SK-N-SH treated with all-trans-retinoic acid at 6 μM for 48 hours (cell line): ENCODE data around the gene WRAP73.

Source experiments
- ATAC-seq: fragments of 200-7000 bp; cut with Tn5 transposase; 3 replicates; pipeline ENCODE4 v1.9.1; 2020; ENCODE audit warnings: mild to moderate bottlenecking, moderate library complexity
- ARNTL ChIP-seq: fragments of 450-650 bp; formaldehyde crosslinking; IDR thresholded peaks from 2 replicates; pipeline ENCODE4 v1.5.0; 2020; ENCODE audit warnings: low read depth, mild to moderate bottlenecking, moderate library complexity, borderline replicate concordance
- BACH2 ChIP-seq: fragments of 250-450 bp; sonication (Bioruptor Pico); IDR thresholded peaks from 2 replicates; pipeline ENCODE4 v1.9.0; 2021; ENCODE audit warnings: mild to moderate bottlenecking, borderline replicate concordance
- CREB5 ChIP-seq: fragments of 250-450 bp; sonication (Bioruptor Pico); IDR thresholded peaks from 2 replicates; pipeline ENCODE4 v1.5.1; 2020; ENCODE audit warnings: low read depth, mild to moderate bottlenecking, moderate library complexity
- CSDC2 ChIP-seq: fragments of 250-450 bp; sonication (Bioruptor Pico); IDR thresholded peaks from 2 replicates; pipeline ENCODE4 v1.5.0; 2020; ENCODE audit warnings: mild to moderate bottlenecking, moderate library complexity
- CSRNP3 ChIP-seq: fragments of 250-450 bp; sonication (Bioruptor Pico); IDR thresholded peaks from 2 replicates; pipeline ENCODE4 v1.5.1; 2021; ENCODE audit warnings: mild to moderate bottlenecking, moderate library complexity
- ESRRG ChIP-seq: fragments of 250-450 bp; sonication (Bioruptor Pico); IDR thresholded peaks from 2 replicates; pipeline ENCODE4 v1.6.1; 2021; ENCODE audit warnings: mild to moderate bottlenecking
- GLIS3 ChIP-seq: fragments of 250-450 bp; sonication (Bioruptor Pico); IDR thresholded peaks from 2 replicates; pipeline ENCODE4 v1.5.0; 2020; ENCODE audit warnings: mild to moderate bottlenecking, moderate library complexity
- ISL1 ChIP-seq: fragments of 250-450 bp; sonication (Bioruptor Pico); IDR thresholded peaks from 2 replicates; pipeline ENCODE4 v2.1.2; 2022; ENCODE audit warnings: mild to moderate bottlenecking, moderate library complexity
- OSR1 ChIP-seq: fragments of 250-450 bp; sonication (Bioruptor Pico); IDR thresholded peaks from 2 replicates; pipeline ENCODE4 v1.8.0; 2022; ENCODE audit warnings: moderate library complexity, mild to moderate bottlenecking, inconsistent platforms
- POU6F1 ChIP-seq: fragments of 250-450 bp; sonication (Bioruptor Pico); IDR thresholded peaks from 2 replicates; pipeline ENCODE4 v1.8.0; 2021; ENCODE audit warnings: low read depth, mild to moderate bottlenecking, moderate library complexity, borderline replicate concordance
- PPARA ChIP-seq: fragments of 250-450 bp; sonication (Bioruptor Pico); IDR thresholded peaks from 2 replicates; pipeline ENCODE4 v1.5.0; 2020; ENCODE audit warnings: mild to moderate bottlenecking, borderline replicate concordance
- RARB ChIP-seq: fragments of 250-450 bp; sonication (Bioruptor Pico); IDR thresholded peaks from 2 replicates; pipeline ENCODE4 v1.8.0; 2021; ENCODE audit warnings: mild to moderate bottlenecking, moderate library complexity
- SNAI2 ChIP-seq: fragments of 250-450 bp; sonication (Bioruptor Pico); IDR thresholded peaks from 2 replicates; pipeline ENCODE4 v1.5.0; 2020; ENCODE audit warnings: mild to moderate bottlenecking, moderate library complexity
- TCF4 ChIP-seq: fragments of 250-450 bp; sonication (Bioruptor Pico); IDR thresholded peaks from 2 replicates; pipeline ENCODE4 v1.8.0; 2021; ENCODE audit warnings: mild to moderate bottlenecking, moderate library complexity, borderline replicate concordance
- TOX ChIP-seq: fragments of 250-450 bp; sonication (Bioruptor Pico); IDR thresholded peaks from 2 replicates; pipeline ENCODE4 v1.8.0; 2021; ENCODE audit warnings: mild to moderate bottlenecking, moderate library complexity, borderline replicate concordance
- TSHZ2 ChIP-seq: fragments of 250-450 bp; sonication (Bioruptor Pico); IDR thresholded peaks from 2 replicates; pipeline ENCODE4 v1.5.0; 2020; ENCODE audit warnings: mild to moderate bottlenecking, moderate library complexity
- ZC3H10 ChIP-seq: fragments of 250-450 bp; sonication (Bioruptor Pico); IDR thresholded peaks from 2 replicates; pipeline ENCODE4 v1.5.1; 2021; ENCODE audit warnings: mild to moderate bottlenecking, moderate library complexity
- ZFP3 ChIP-seq: fragments of 250-450 bp; sonication (Bioruptor Pico); IDR thresholded peaks from 2 replicates; pipeline ENCODE4 v1.5.0; 2020; ENCODE audit warnings: mild to moderate bottlenecking, moderate library complexity
- ZFP30 ChIP-seq: fragments of 450-650 bp; formaldehyde crosslinking; IDR thresholded peaks from 2 replicates; pipeline ENCODE4 v1.5.0; 2022; ENCODE audit warnings: mild to moderate bottlenecking, moderate library complexity
- ZNF565 ChIP-seq: fragments of 450-650 bp; formaldehyde crosslinking; conservative IDR thresholded peaks from 2 replicates; pipeline ENCODE4 v1.5.0; 2020; ENCODE audit warnings: low read depth, mild to moderate bottlenecking, moderate library complexity
- ZNF70 ChIP-seq: fragments of 450-650 bp; formaldehyde crosslinking; IDR thresholded peaks from 2 replicates; pipeline ENCODE4 v1.5.0; 2020; ENCODE audit warnings: mild to moderate bottlenecking, moderate library complexity
- ZNF8 ChIP-seq: fragments of 450-650 bp; formaldehyde crosslinking; IDR thresholded peaks from 2 replicates; pipeline ENCODE4 v1.5.0; 2020; ENCODE audit warnings: mild to moderate bottlenecking, moderate library complexity

Gene WRAP73

GRCh38 chr1:3697810-3698209, 47.9 kb upstream of the WRAP73 start:
- no peak for TF ChIP-seq TSHZ2
- TF ChIP-seq ESRRG (CRISPR knock-in tag) = no peak
- TF ChIP-seq ISL1 (CRISPR knock-in tag) = no peak
- TF ChIP-seq ZNF70 = no peak
- no peak for TF ChIP-seq CREB5
- TF ChIP-seq PPARA (CRISPR knock-in tag) = no peak
- TF ChIP-seq ZC3H10 (CRISPR knock-in tag) = no peak
- no peak for TF ChIP-seq OSR1
- no peak for TF ChIP-seq TOX (CRISPR knock-in tag)
- TF ChIP-seq CSDC2 (CRISPR knock-in tag) = no peak
- no peak for ATAC-seq

GRCh38 chr1:3697104-3697503, 47.2 kb upstream of the WRAP73 start:
- no peak for ATAC-seq
- no peak for TF ChIP-seq OSR1
- TF ChIP-seq RARB (CRISPR knock-in tag) = no peak
- TF ChIP-seq ISL1 (CRISPR knock-in tag) = no peak
- TF ChIP-seq TCF4 (CRISPR knock-in tag) = no peak
- TF ChIP-seq ARNTL (CRISPR knock-in tag) = no peak
- TF ChIP-seq ZFP3 (CRISPR knock-in tag) = no peak
- no peak for TF ChIP-seq BACH2 (CRISPR knock-in tag)
- no peak for TF ChIP-seq PPARA (CRISPR knock-in tag)
- no peak for TF ChIP-seq CREB5
- no peak for TF ChIP-seq ZNF8 (CRISPR knock-in tag)
- no peak for TF ChIP-seq TOX (CRISPR knock-in tag)
- no peak for TF ChIP-seq POU6F1 (CRISPR knock-in tag)
- no peak for TF ChIP-seq TSHZ2
- no peak for TF ChIP-seq ZNF565 (CRISPR knock-in tag)
- TF ChIP-seq CSDC2 (CRISPR knock-in tag) = no peak
- no peak for TF ChIP-seq ZC3H10 (CRISPR knock-in tag)
- TF ChIP-seq ESRRG (CRISPR knock-in tag) = no peak
- TF ChIP-seq ZFP30 (CRISPR knock-in tag) = no peak
- TF ChIP-seq ZNF70 = no peak

- no peak for ATAC-seq
- no peak for TF ChIP-seq BACH2 (CRISPR knock-in tag)
- no peak for TF ChIP-seq CSRNP3 (CRISPR knock-in tag)
- no peak for TF ChIP-seq ISL1 (CRISPR knock-in tag)
- no peak for TF ChIP-seq GLIS3 (CRISPR knock-in tag)
- TF ChIP-seq SNAI2 (CRISPR knock-in tag) = no peak
- TF ChIP-seq CREB5 = no peak
- no peak for TF ChIP-seq TOX (CRISPR knock-in tag)
- TF ChIP-seq ZNF565 (CRISPR knock-in tag) = no peak
- TF ChIP-seq TCF4 (CRISPR knock-in tag) = no peak
- no peak for TF ChIP-seq POU6F1 (CRISPR knock-in tag)
- no peak for TF ChIP-seq RARB (CRISPR knock-in tag)
- TF ChIP-seq ZFP30 (CRISPR knock-in tag) = no peak
Measured at GRCh38 chr1:3696689-3697088, 46.8 kb upstream of the WRAP73 start.
